Neuron (in vitro differentiated cells): ENCODE data around the gene UBE2O.
"Not testable (repeated sequence)": the region's sequence is repeated elsewhere in the genome, so short reads cannot be mapped to it uniquely, and the experiment has no call there.

ENCODE experiments used
- H2AFZ ChIP-seq: one replicate; pipeline ENCODE4 v1.6.1; 2013; ENCODE audit warnings: low read depth, mild to moderate bottlenecking, inconsistent platforms, low read length, moderate library complexity
- H3K27me3 ChIP-seq: one replicate; pipeline ENCODE4 v1.6.1; 2013; ENCODE audit warnings: low read length; ENCODE audit not compliant: insufficient read depth
- H3K36me3 ChIP-seq: one replicate; pipeline ENCODE4 v1.6.1; 2013; ENCODE audit warnings: low read length; ENCODE audit not compliant: insufficient read depth
- H3K4me1 ChIP-seq: one replicate; pipeline ENCODE4 v1.6.1; 2013; ENCODE audit warnings: low read length; ENCODE audit not compliant: insufficient read depth
- H3K4me3 ChIP-seq: 2 replicates; pipeline ENCODE4 v1.5.1; 2013; ENCODE audit warnings: mild to moderate bottlenecking, low read length, moderate library complexity
- H3K9me3 ChIP-seq: one replicate; pipeline ENCODE4 v1.6.1; 2013; ENCODE audit warnings: low read length

UBE2O gene

GRCh38 chr17:76365256-76365903 lies 87.6 kb downstream of the UBE2O start:
- Histone ChIP-seq H3K9me3 (no peaks in the 10 kb centered on the region), H3K4me3 (no peak overlapping the region), H3K4me1 (peaks cover 10% of the 10 kb centered on the region), H3K27me3 (no peaks in the 10 kb centered on the region), H3K36me3 (no peaks in the 10 kb centered on the region), H2AFZ (no peak overlapping the region)

DNA sequence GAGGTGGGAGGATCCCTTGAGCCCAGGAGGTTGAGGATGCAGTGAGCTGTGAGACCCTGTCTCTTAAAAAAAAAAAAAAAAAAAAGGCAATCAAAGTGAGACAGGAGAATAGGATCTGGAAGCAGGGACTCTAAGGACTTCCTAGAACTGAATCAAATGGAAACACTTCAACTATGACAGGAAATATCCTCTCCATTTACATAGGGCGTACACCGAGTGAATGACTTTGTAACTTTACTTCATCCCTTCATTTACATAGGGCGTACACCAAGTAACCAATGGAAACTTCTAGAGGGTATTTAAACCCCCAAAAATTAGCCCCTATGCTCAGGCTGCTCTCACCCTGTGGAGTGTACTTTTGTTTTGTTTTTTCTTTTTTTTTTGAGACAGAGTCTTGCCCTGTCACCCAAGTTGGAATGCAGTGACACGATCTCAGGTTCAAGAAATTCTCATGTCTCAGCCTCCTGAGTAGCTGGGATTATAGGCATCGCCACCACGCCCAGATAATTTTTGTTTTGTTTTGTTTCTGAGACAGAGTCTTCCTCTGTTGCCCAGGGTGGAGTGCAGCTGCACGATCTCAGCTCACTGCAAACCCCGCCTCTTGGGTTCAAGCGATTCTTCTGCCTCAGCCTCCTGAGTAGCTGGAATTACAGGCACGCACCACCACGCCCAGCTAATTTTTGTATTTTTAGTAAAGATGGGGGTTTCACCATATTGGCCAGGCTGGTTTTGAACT lies 89.7 kb downstream of the UBE2O start:
- no peaks in the 10 kb centered on the region for H3K36me3 ChIP-seq
- H3K4me1 ChIP-seq, result no peaks in the 10 kb centered on the region
- H2AFZ ChIP-seq, result no peak overlapping the region
- no peaks in the 10 kb centered on the region for H3K27me3 ChIP-seq
- H3K4me3 ChIP-seq, result no peak overlapping the region
- no peaks in the 10 kb centered on the region for H3K9me3 ChIP-seq

DNA sequence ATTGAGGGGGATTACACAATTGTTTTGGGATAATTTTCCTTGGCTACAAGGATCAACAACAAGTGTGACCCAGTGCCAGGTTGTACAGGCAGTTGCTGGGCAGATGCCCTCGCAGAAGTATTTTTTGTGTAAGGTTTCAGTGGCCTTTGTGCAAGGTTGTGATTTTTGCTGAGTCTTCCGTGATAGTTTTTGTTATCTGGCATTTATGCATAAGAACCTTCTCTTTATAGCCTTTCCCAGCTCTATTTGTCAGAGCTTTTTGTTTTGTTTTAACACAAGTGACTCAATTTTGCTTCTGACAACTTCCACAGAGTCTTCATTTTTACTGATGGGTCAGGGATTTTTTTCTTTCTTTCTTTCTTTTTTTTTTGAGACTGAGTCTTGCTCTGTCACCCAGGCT lies 92.5 kb downstream of the UBE2O start:
- no peaks in the 10 kb centered on the region for H3K27me3 ChIP-seq
- H3K9me3 ChIP-seq, result no peaks in the 10 kb centered on the region
- no peak overlapping the region for H3K4me3 ChIP-seq
- H3K4me1 ChIP-seq, result no peaks in the 10 kb centered on the region
- H3K36me3 ChIP-seq, result no peaks in the 10 kb centered on the region
- H2AFZ ChIP-seq, result no peak overlapping the region

DNA sequence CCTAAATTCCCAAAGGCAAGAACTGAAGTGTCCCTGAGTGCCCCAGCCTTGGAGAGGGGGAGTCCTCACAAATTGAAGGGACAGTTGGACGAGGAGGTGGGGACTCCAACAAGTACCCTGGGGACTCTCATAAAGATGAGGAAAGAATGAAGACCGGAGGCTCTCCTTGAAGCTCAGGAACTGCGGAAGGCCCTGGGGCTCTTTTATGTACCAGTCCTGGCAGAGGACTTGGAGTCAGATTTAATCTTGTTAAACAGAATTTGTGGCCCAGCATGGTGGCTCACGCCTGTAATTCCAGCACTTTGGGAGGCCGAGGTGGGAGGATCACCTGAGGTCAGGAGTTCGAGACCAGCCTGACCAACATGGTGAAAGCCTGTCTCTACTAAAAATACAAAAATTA lies 93.2 kb downstream of the UBE2O start:
- H3K36me3 ChIP-seq, H2AFZ ChIP-seq, H3K4me3 ChIP-seq, H3K27me3 ChIP-seq, H3K9me3 ChIP-seq, H3K4me1 ChIP-seq: not testable (repeated sequence)

- H3K4me1 ChIP-seq, result peaks cover under 1% of the 10 kb centered on the region
- H3K36me3 ChIP-seq, result no peaks in the 10 kb centered on the region
- no peak overlapping the region for H2AFZ ChIP-seq
- H3K9me3 ChIP-seq, result no peaks in the 10 kb centered on the region
- no peaks in the 10 kb centered on the region for H3K27me3 ChIP-seq
- H3K4me3 ChIP-seq, result no peak overlapping the region
These were observed 93.6 kb downstream of the UBE2O start for GRCh38 chr17:76359375-76359774.

DNA sequence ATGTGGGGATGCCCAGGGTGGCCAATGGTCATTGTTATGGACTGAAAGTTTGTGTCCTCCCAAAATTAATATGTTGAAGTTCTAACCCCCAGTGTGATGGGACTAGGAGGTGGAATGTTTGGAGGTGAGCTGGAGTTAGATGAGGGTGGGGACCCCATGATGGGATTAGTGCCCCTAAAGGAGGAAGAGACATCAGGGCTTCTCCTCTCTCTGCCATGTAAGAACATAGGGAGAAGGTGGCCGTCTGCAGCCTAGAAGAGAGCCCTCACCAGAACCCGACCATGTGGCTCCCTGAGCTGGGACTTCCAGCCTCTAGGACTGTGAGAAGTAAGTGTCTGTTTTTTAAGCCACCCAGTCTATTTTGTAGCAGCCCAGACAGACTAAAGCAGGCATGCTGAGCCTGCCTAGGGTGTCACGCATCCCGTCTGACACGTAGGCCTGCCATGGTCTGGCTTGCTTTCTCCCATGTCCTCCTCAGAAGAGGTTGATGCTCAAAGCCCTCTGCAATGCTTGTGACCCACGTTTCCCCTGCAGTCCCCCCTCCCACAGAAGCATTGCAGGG lies 95.3 kb downstream of the UBE2O start:
- no peak overlapping the region for H3K4me3 ChIP-seq
- H2AFZ ChIP-seq, result no peak overlapping the region
- H3K36me3 ChIP-seq, result no peaks in the 10 kb centered on the region
- H3K9me3 ChIP-seq, result no peaks in the 10 kb centered on the region
- H3K27me3 ChIP-seq, result no peaks in the 10 kb centered on the region
- H3K4me1 ChIP-seq, result peaks cover 2% of the 10 kb centered on the region

GRCh38 chr17:76356803-76357456 lies 96.0 kb downstream of the UBE2O start:
- Histone ChIP-seq H3K4me3 (no peak overlapping the region), H3K4me1 (peaks cover 2% of the 10 kb centered on the region), H3K9me3 (no peaks in the 10 kb centered on the region)

DNA sequence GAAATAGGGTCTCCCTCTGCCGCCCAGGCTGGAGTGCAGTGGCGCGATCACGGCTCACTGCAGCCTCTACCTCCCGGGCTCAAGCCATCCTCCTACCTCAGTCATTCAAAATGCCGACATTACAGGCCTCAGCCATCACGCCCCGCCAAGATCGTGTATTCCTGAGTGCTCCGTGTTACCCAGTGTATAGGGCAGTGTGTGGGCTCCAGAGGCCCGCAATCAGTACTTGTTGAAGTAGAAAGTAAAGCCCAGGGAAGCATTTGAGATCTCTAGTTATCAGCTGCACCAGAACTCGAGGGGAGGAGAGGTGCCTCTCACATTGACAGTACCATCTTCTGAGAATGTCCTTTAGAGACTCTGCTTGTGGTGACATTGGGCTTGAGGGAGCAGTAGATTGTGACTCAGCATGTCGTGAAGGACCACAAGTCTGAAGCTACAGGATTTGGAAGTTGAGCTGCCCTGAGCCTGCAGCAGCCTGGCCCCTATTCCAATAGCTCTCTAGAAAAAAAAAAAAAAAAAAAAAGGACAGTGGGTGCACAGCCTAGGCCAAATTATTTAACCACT lies 98.1 kb downstream of the UBE2O start:
- Histone ChIP-seq H3K36me3 (peaks cover 2% of the 10 kb centered on the region), H2AFZ (no peak overlapping the region), H3K9me3 (no peaks in the 10 kb centered on the region), H3K4me1 (peaks cover 2% of the 10 kb centered on the region), H3K4me3 (no peak overlapping the region), H3K27me3 (no peaks in the 10 kb centered on the region)

More at GRCh38 chr17:76356803-76357456, 96.0 kb downstream of the UBE2O start:
- Histone ChIP-seq H2AFZ (no peak overlapping the region), H3K27me3 (no peaks in the 10 kb centered on the region), H3K36me3 (no peaks in the 10 kb centered on the region)

GRCh38 chr17:76354317-76354729 lies 98.6 kb downstream of the UBE2O start:
- Histone ChIP-seq H3K9me3 (no peaks in the 10 kb centered on the region), H3K36me3 (peaks cover 2% of the 10 kb centered on the region), H3K4me3 (peak overlapping the region; percentile 86), H3K27me3 (no peaks in the 10 kb centered on the region), H3K4me1 (peaks cover 2% of the 10 kb centered on the region), H2AFZ (peak overlapping the region; percentile 90)

GRCh38 chr17:76353599-76354316 lies 99.2 kb downstream of the UBE2O start, which contains the start of gene PRPSAP1:
Gene PRPSAP1, minus strand, starts transcription at chr17:76353916. Its CDS starts 213 bp downstream, at chr17:76353703.
- H3K9me3 ChIP-seq, result no peaks in the 10 kb centered on the region

DNA sequence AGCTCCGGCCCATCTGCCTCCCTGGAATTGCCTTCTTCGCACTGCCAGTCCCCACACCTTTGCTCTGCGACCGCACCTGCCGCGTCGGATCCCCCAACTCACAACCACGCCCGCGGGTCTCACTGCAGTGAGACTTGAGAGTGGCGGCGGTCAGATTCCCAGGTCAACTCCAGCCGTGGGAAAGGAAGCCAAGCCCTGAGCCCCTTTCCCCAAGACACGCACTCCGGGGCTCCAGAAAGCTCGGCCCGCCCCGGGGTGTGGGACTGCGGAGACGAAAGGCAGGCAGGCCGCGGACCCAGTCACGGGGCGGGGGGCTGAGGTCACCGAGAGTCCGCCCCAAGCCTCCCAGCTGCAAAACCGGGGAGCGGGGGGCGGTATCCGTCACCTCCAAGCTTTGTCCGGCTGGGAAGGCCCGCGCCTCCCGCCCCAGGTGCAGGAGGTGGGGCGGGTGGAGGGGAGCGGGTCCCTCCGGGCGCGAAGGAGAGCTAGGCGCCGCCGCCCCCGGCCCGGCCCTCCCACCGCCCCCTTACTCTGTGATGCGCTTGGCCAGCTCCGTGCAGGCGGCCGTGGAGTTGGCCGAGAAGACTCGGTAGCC lies 99.9 kb downstream of the UBE2O start:
- peak overlapping the region; percentile 90 for H2AFZ ChIP-seq
- H3K9me3 ChIP-seq, result no peaks in the 10 kb centered on the region
- H3K4me1 ChIP-seq, result peaks cover 2% of the 10 kb centered on the region
- peak overlapping the region; percentile 86 for H3K4me3 ChIP-seq
- peaks cover 2% of the 10 kb centered on the region for H3K36me3 ChIP-seq
- H3K27me3 ChIP-seq, result no peaks in the 10 kb centered on the region

More at GRCh38 chr17:76353599-76354316, 99.2 kb downstream of the UBE2O start, which contains the start of gene PRPSAP1:
- H3K27me3 ChIP-seq, result no peaks in the 10 kb centered on the region
- H3K4me1 ChIP-seq, result peaks cover 2% of the 10 kb centered on the region
- H2AFZ ChIP-seq, result peak within 1 kb of the TSS; percentile 90
- H3K4me3 ChIP-seq, result peak within 1 kb of the TSS; percentile 86
- H3K36me3 ChIP-seq, result peaks cover 2% of the 10 kb centered on the region

- H3K36me3 ChIP-seq, result peaks cover 12% of the 10 kb centered on the region
- no peak overlapping the region for H3K4me3 ChIP-seq
- H3K9me3 ChIP-seq, result no peaks in the 10 kb centered on the region
- no peaks in the 10 kb centered on the region for H3K27me3 ChIP-seq
- no peak overlapping the region for H2AFZ ChIP-seq
- peaks cover 2% of the 10 kb centered on the region for H3K4me1 ChIP-seq
These were observed 101.4 kb downstream of the UBE2O start for GRCh38 chr17:76351526-76352071.
